Activated T-cell treated with anti-CD3 and anti-CD28 coated beads, Interleukin-2, amount 50 U/mL, for 72 hours (primary cell): ENCODE data around the gene SLC43A3. TPM values are rescaled to one million over a fixed set of nuclear protein-coding genes. Genes with fewer than 3 reads are reported as not detected.

Experiments used
- ATAC-seq, 2 donors: fragments of 150-1000 bp; cut with Tn5 transposase; replicated peaks in 1 of 2; 2 replicates each; pipeline ENCODE4 v1.10.0; 2021; ENCODE audit warnings: moderate library complexity in 2 of 2, mild to moderate bottlenecking in 1 of 2
- DNase-seq, 2 donors: peaks; one replicate each; pipeline ENCODE4 v3.0.0; 2021 to 2022; ENCODE audit warnings: mixed read lengths in 1 of 2
- H3K27ac Mint-ChIP-seq: one replicate; pipeline ENCODE4 v1.8.0; 2022; ENCODE audit warnings: mild to moderate bottlenecking, moderate library complexity, mixed read lengths
- H3K27me3 Mint-ChIP-seq: one replicate; pipeline ENCODE4 v1.8.0; 2022; ENCODE audit warnings: low read depth, mixed read lengths
- H3K36me3 Mint-ChIP-seq, 2 donors: one replicate each; pipeline ENCODE4 v1.8.0; 2022; ENCODE audit warnings: mixed read lengths in 2 of 2, mild to moderate bottlenecking in 1 of 2; ENCODE audit not compliant: insufficient read depth in 2 of 2
- H3K4me1 Mint-ChIP-seq: one replicate; pipeline ENCODE4 v1.8.0; 2022; ENCODE audit warnings: low read depth, mixed read lengths
- H3K4me3 Mint-ChIP-seq, 2 donors: one replicate each; pipeline ENCODE4 v1.8.0; 2022; ENCODE audit warnings: mild to moderate bottlenecking in 2 of 2, mixed read lengths in 2 of 2, moderate library complexity in 2 of 2
- H3K9me3 Mint-ChIP-seq, 2 donors: one replicate each; pipeline ENCODE4 v1.8.0; 2022; ENCODE audit warnings: mixed read lengths in 2 of 2
- total RNA-seq, 2 donors: library from RNA; stranded (reverse); gene quantifications; one replicate each; pipeline ENCODE4 v1.2.3, GENCODE V29; 2022

SLC43A3 gene
- total RNA-seq, 2 donors from 2014 or later, result 159 to 169 TPM

DNA sequence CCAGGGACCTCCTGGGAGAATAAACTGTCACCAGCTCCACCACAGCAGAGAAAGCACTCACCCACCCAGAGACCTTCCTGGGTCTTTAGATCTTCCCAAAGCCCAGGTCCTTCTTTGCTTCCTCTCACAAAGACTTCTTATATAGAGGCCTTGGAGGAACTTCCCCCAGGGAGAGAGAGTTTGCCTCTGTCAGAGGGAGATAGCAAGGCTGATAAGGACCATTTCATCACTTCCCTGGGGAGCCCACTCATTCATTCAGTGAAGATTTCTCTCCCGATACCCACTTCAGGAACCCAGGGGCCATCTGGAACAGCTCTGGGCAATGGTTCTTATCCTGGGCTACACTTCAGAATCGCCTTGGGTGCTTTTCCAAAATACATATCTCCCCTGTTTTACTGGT is 36.4 kb downstream of the SLC43A3 start, which contains the start of gene PRG2:
PRG2 (minus strand) TSS at position 116 of the 400 bp plus-strand sequence. CDS start 706 bp downstream, outside the sequence.
- Mint-ChIP-seq H3K4me3 (no peak within 1 kb of the TSS), H3K4me1 (no peaks in the 10 kb centered on the region), H3K9me3 (no peaks in the 10 kb centered on the region), H3K36me3 (no peaks in the 10 kb centered on the region), H3K27me3 (peaks cover 7% of the 10 kb centered on the region), H3K27ac (peak within 1 kb of the TSS; percentile 36)
- DNase-seq (no peak), ATAC-seq (no peak)

DNA sequence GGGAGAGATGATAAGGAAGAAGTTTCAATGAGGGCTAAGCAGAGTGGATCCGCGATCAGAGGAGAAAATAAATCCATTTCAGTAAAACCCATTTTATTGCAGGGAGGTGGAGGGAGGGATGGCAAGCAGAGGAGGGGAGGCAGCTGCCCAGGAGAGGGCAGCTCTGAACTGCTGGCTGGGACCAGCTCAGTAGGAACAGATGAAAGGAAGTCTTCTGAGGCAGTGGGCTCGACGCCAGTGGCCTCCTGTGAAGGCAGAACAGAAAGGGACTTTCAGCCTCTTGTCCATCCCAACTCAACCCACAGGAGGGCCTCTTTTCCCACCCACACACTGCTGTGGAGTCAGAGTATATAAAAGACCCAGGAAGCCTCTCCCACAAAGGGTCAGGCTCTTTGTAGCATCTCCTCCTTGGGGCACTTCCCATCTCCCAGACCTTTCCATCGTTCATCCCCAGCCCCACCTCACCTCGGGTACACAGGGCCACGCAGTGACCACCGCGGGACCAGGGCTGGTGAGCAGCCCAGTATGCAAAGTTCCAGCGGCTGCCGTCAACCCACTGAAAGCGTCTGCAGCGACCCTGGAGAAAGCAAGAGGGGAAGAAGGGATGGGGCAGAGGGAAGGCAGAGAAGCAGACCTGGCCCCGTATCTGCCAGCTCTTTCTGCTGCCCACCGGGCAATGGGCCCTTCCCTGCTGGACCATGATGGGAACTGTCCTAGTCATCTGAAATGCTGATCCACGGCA is 39.5 kb downstream of the SLC43A3 start:
- Mint-ChIP-seq H3K36me3 (no peaks in the 10 kb centered on the region), H3K27ac (no peak overlapping the region), H3K27me3 (peaks cover 7% of the 10 kb centered on the region), H3K4me1 (no peaks in the 10 kb centered on the region), H3K4me3 (no peak overlapping the region), H3K9me3 (no peaks in the 10 kb centered on the region)
- ATAC-seq, result peak in 1 of 2 donors; percentile 20
- DNase-seq, result no peak

DNA sequence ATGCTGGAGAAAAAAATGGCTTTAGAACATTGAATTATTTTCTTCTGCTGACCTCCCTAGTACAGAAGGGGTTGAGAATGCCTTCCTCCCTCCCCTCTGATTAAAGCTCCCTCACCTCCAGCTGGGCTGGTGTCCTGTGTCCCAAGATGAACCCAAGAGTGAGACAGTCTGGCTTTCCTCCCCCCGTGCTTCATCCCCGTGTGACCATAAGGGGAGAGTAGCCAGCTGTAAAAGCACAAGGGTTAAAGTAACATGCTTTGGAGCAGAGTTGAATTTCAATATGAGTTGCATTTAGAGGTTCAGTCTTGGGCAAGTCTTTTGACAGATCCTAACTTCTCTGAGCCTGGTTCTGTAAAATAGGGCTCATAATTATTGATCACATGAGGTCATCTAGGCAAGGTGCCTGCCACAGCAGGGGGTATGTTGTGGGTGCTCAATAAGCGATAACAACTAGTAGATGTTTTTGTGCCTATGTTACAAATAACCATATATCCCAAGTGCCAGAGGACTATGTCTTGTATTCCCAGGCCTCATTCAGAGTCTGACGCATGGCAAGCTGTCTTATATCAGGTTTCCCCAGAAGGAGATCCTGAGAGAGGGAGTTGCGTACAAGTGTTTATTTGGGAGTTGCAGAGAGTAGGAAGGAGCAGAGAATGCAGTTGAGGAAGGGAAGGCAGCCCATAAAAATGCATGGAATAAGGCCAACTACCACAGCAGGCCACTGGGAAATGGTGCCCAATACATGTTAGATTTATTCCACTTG is 40.6 kb downstream of the SLC43A3 start:
- no peaks in the 10 kb centered on the region for H3K4me1 Mint-ChIP-seq
- H3K9me3 Mint-ChIP-seq, result no peaks in the 10 kb centered on the region
- no peak overlapping the region for H3K4me3 Mint-ChIP-seq
- DNase-seq (no peak), ATAC-seq (no peak)
- H3K27me3 Mint-ChIP-seq, result peaks cover 7% of the 10 kb centered on the region
- H3K27ac Mint-ChIP-seq, result no peak overlapping the region
- H3K36me3 Mint-ChIP-seq, result no peaks in the 10 kb centered on the region

DNA sequence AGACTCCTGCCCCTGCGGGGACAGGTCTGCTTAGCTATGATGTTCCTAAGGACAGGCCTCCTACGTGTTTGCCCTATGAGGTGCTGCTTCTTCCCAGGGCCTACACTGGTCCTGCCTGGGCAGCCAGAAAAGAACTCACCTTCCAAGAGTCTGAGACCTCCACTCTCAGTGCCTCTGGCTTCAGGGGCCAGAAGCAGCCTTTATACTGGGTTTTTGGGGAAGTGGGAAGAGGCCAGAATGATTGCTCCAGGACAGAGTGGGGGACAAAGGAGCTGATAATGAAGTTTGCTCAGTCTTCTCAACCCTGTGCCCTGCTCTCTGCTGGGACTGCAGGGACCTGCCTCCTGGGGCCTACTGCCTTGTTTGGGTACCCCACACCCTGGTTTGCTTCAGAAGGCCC is 45.9 kb downstream of the SLC43A3 start, which contains the start of gene PRG3:
PRG3 (minus strand) TSS at position 176 of the 400 bp plus-strand sequence. CDS start 442 bp downstream, outside the sequence.
- Mint-ChIP-seq H3K9me3 (no peaks in the 10 kb centered on the region), H3K36me3 (no peaks in the 10 kb centered on the region), H3K27me3 (peaks cover 25% of the 10 kb centered on the region)

DNA sequence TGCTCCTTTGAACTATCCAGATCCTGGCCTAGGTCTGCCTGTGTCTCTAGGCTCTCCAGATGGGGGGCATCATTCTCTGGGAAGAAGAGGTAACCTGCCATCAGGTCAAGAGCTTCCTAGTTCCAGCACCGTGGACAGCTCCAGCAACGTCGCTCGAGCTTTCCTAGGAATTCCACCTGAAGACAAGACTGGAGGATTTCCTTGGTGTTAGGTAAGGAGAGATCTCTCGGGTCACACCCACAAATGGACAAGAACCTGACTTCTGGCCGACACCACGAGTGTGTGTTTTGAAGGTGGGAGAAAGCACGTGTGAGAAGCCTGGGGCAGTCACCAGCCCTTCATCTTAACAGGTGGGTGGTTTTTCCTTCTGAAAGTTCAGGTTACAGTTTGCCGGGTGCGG is 47.2 kb downstream of the SLC43A3 start:
- no peaks in the 10 kb centered on the region for H3K4me1 Mint-ChIP-seq
- H3K36me3 Mint-ChIP-seq, result no peaks in the 10 kb centered on the region
- H3K4me3 Mint-ChIP-seq, result no peak overlapping the region
- H3K9me3 Mint-ChIP-seq, result no peaks in the 10 kb centered on the region
- H3K27ac Mint-ChIP-seq, result no peak overlapping the region
- no peak for ATAC-seq
- DNase-seq, result no peak
- peaks cover 21% of the 10 kb centered on the region for H3K27me3 Mint-ChIP-seq

More for the DNA sequence above, 45.9 kb downstream of the SLC43A3 start, which contains the start of gene PRG3:
- no peak within 1 kb of the TSS for H3K4me3 Mint-ChIP-seq
- DNase-seq (no peak), ATAC-seq (no peak)
- no peaks in the 10 kb centered on the region for H3K4me1 Mint-ChIP-seq
- H3K27ac Mint-ChIP-seq, result no peak within 1 kb of the TSS

- Mint-ChIP-seq H3K9me3 (no peaks in the 10 kb centered on the region), H3K4me1 (no peaks in the 10 kb centered on the region), H3K27ac (no peak overlapping the region), H3K4me3 (no peak overlapping the region), H3K27me3 (peaks cover 21% of the 10 kb centered on the region), H3K36me3 (no peaks in the 10 kb centered on the region)
- DNase-seq (no peak), ATAC-seq (no peak)
Observed at GRCh38 chr11:57378186-57378585, 48.7 kb downstream of the SLC43A3 start.

GRCh38 chr11:57377107-57377506 is 49.8 kb downstream of the SLC43A3 start:
- Mint-ChIP-seq H3K4me3 (no peak overlapping the region), H3K27me3 (peaks cover 21% of the 10 kb centered on the region), H3K9me3 (no peaks in the 10 kb centered on the region), H3K36me3 (no peaks in the 10 kb centered on the region), H3K27ac (no peak overlapping the region), H3K4me1 (no peaks in the 10 kb centered on the region)
- ATAC-seq (no peak), DNase-seq (no peak)

GRCh38 chr11:57376095-57377090 is 50.5 kb downstream of the SLC43A3 start:
- no peak overlapping the region for H3K4me3 Mint-ChIP-seq
- no peaks in the 10 kb centered on the region for H3K36me3 Mint-ChIP-seq
- no peak for ATAC-seq
- DNase-seq, result no peak
- H3K4me1 Mint-ChIP-seq, result no peaks in the 10 kb centered on the region
- peaks cover 21% of the 10 kb centered on the region for H3K27me3 Mint-ChIP-seq
- H3K27ac Mint-ChIP-seq, result no peak overlapping the region
- no peaks in the 10 kb centered on the region for H3K9me3 Mint-ChIP-seq

- no peak for ATAC-seq
- no peaks in the 10 kb centered on the region for H3K9me3 Mint-ChIP-seq
Observed at GRCh38 chr11:57375490-57375889, 51.4 kb downstream of the SLC43A3 start.

DNA sequence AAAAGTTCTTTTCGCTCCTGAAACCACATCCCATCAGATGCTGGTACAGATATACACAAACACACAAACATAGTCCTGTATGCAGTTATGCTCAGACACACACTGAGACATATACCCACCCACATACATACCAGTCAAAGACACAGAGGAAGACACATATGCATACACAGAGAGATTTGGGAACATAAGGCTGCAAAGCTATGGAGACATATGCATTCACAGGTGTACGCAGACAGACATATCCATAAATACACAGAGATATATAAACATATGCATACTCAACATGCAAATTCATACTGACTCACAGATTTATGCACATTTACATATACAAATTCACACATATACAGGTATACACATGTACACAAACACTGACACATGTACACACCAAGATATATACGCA is 52.0 kb downstream of the SLC43A3 start:
- Mint-ChIP-seq H3K4me1 (no peaks in the 10 kb centered on the region), H3K27ac (no peak overlapping the region), H3K27me3 (peaks cover 15% of the 10 kb centered on the region), H3K36me3 (no peaks in the 10 kb centered on the region), H3K4me3 (no peak overlapping the region), H3K9me3 (no peaks in the 10 kb centered on the region)
- ATAC-seq (no peak), DNase-seq (no peak)

More at GRCh38 chr11:57375490-57375889, 51.4 kb downstream of the SLC43A3 start:
- no peak for DNase-seq
- Mint-ChIP-seq H3K4me3 (no peak overlapping the region), H3K27ac (no peak overlapping the region), H3K4me1 (no peaks in the 10 kb centered on the region), H3K27me3 (peaks cover 19% of the 10 kb centered on the region), H3K36me3 (no peaks in the 10 kb centered on the region)

DNA sequence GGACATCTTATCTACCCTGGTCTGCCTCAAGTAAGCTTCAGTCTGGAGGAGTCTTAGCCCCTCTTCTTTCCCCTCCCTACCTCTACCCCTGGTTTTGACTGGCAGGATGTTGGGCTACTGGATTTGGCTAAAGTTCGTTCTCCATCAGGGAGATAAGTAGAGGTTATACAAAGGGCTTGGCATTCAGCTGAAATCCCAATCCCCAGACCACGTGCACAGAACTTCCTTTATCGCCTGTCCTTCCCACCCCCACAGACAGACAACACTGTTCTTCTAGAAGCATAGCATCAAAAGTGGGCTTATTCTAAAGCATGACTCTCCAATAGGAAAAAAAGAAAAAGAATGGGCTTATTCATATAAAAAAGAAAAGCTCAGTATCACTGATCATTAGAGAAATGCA is 53.8 kb downstream of the SLC43A3 start:
- no peak for DNase-seq
- H3K9me3 Mint-ChIP-seq, result no peaks in the 10 kb centered on the region
- H3K36me3 Mint-ChIP-seq, result no peaks in the 10 kb centered on the region
- no peak for ATAC-seq
- H3K27me3 Mint-ChIP-seq, result peaks cover 9% of the 10 kb centered on the region
- H3K27ac Mint-ChIP-seq, result no peak overlapping the region
- H3K4me1 Mint-ChIP-seq, result no peaks in the 10 kb centered on the region
- no peak overlapping the region for H3K4me3 Mint-ChIP-seq

- Mint-ChIP-seq H3K4me1 (no peaks in the 10 kb centered on the region), H3K27ac (no peak overlapping the region), H3K9me3 (no peaks in the 10 kb centered on the region), H3K36me3 (no peaks in the 10 kb centered on the region), H3K27me3 (no peaks in the 10 kb centered on the region), H3K4me3 (no peak overlapping the region)
- DNase-seq (no peak), ATAC-seq (no peak)
Observed at GRCh38 chr11:57370941-57371340, 56.0 kb downstream of the SLC43A3 start.
